Femur (tissue), 1 donor: ENCODE results near the gene IGSF11.
"Not testable (repeated sequence)": the region's sequence is repeated elsewhere in the genome, so short reads cannot be mapped to it uniquely, and the experiment has no call there.

Experiments
- DNase-seq: peaks from one replicate; pipeline ENCODE4 v3.0.0-alpha.2; 2017

Gene IGSF11

GRCh38 chr3:118859950-118860349 is 174.7 kb downstream of the IGSF11 start:
- no peak for DNase-seq

GRCh38 chr3:118851466-118852193 is 183.0 kb downstream of the IGSF11 start:
- not testable (repeated sequence) for DNase-seq

- DNase-seq = no peak
These were observed 184.0 kb downstream of the IGSF11 start for GRCh38 chr3:118850687-118851086.
